ENCODE data around the gene MMP10.
"Not testable (repeated sequence)": the region's sequence is repeated elsewhere in the genome, so short reads cannot be mapped to it uniquely, and the experiment has no call there.

Gene MMP10

GRCh38 chr11:102783016-102783415 lies 2.6 kb upstream of the MMP10 start:
- no peak for DNase-seq

GRCh38 chr11:102781676-102782075 lies 1.2 kb upstream of the MMP10 start:
- no peak for DNase-seq

- DNase-seq = no peak
These were observed 4.0 kb downstream of the MMP10 start for GRCh38 chr11:102776454-102776853.

GRCh38 chr11:102773386-102773785 lies 7.0 kb downstream of the MMP10 start:
- no peak for DNase-seq

GRCh38 chr11:102771351-102771750 lies 9.1 kb downstream of the MMP10 start:
- DNase-seq = no peak

GRCh38 chr11:102770191-102770590 lies 10.2 kb downstream of the MMP10 start:
- DNase-seq = no peak

- DNase-seq = no peak
These were observed 12.6 kb downstream of the MMP10 start for GRCh38 chr11:102767800-102768199.

- DNase-seq = no peak
These were observed 17.0 kb downstream of the MMP10 start for GRCh38 chr11:102763440-102763839.

GRCh38 chr11:102762361-102762767 lies 18.1 kb downstream of the MMP10 start:
- DNase-seq = no peak

GRCh38 chr11:102761646-102762238 lies 18.7 kb downstream of the MMP10 start:
- no peak for DNase-seq

- DNase-seq = no peak
These were observed 19.9 kb downstream of the MMP10 start for GRCh38 chr11:102760344-102761035.

- DNase-seq = no peak
These were observed 22.4 kb downstream of the MMP10 start for GRCh38 chr11:102757823-102758549.

GRCh38 chr11:102753267-102753666 lies 27.2 kb downstream of the MMP10 start:
- no peak for DNase-seq

- DNase-seq = no peak
These were observed 28.8 kb downstream of the MMP10 start for GRCh38 chr11:102751673-102752072.

- DNase-seq = no peak
These were observed 31.2 kb downstream of the MMP10 start for GRCh38 chr11:102749101-102749722.

GRCh38 chr11:102746746-102747578 lies 33.5 kb downstream of the MMP10 start:
- DNase-seq = not testable (repeated sequence)

- DNase-seq = no peak
These were observed 45.8 kb downstream of the MMP10 start for GRCh38 chr11:102734650-102735049.

GRCh38 chr11:102733232-102733875 lies 47.1 kb downstream of the MMP10 start:
- DNase-seq = peak; percentile 37

- DNase-seq = not testable (repeated sequence)
These were observed 49.5 kb downstream of the MMP10 start for GRCh38 chr11:102730944-102731343.

- no peak for DNase-seq
These were observed 50.3 kb downstream of the MMP10 start for GRCh38 chr11:102729849-102730815.

- DNase-seq = no peak
These were observed 52.5 kb downstream of the MMP10 start for GRCh38 chr11:102727890-102728289.

Data from T1000 (cell line).